Putamen (tissue), 1 donor: ENCODE data around the gene PEX12.
"Not testable (repeated sequence)": the region's sequence is repeated elsewhere in the genome, so short reads cannot be mapped to it uniquely, and the experiment has no call there.

ENCODE experiments used
- DNase-seq: peaks from one replicate; pipeline ENCODE4 v3.0.0-alpha.2; 2016; ENCODE audit warnings: low spot score

PEX12 gene

DNA sequence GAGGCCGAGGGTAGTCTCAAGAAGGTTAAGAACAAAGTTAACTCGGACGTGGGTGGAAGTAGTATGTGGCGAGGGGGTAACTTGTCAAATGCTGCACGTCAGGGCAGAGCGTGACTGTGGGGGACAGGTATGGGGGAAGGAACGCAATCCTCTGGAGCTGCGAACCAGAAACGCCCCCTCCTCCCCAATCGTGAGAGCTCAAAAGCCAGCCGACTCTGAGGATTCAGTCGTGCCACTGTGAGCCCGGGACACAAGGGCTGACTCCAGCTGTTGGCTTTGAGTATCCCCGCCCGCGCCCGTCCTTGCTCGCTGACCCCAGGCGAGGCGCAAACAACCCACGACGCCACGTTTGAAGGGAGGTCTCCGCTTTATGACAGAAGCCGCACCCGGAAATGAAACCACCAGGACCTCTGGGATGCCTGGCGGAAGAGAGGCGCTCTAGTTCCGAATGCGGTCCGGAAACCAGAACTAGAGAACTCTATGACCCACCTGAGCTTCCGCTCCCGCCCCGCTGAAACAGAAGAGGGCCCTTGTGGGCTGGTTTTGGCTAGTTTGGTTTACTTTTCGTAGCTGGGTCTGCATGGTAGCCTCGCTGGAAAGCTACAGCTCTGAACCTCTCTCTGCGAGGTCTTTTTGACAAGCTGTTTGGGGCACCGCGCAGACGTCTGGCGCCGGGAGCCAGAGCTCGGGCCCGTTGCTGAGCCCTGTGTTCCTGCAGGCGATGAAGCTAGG lies at the start of gene PEX12:
Gene PEX12 (minus strand): TSS at position 375 of the 732 bp plus-strand sequence. CDS start 550 bp downstream, outside the sequence.
- peak; percentile 95 for DNase-seq

DNA sequence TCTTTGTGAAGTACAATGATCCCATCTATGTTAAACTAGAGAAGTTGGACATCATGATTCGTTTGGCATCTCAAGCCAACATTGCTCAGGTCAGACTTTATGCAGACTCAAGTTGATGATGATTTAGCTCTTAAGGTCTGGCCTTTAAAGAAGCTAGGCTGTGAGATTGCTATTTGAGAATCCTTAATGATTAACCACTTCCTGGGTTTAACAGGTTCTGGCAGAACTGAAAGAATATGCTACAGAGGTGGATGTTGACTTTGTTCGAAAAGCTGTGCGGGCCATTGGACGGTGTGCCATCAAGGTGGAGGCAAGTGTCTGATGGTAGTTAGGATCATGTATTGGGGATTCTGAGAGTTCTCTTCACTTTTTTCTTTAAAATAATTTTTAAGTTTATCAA lies 49.0 kb upstream of the PEX12 start:
- no peak for DNase-seq

DNA sequence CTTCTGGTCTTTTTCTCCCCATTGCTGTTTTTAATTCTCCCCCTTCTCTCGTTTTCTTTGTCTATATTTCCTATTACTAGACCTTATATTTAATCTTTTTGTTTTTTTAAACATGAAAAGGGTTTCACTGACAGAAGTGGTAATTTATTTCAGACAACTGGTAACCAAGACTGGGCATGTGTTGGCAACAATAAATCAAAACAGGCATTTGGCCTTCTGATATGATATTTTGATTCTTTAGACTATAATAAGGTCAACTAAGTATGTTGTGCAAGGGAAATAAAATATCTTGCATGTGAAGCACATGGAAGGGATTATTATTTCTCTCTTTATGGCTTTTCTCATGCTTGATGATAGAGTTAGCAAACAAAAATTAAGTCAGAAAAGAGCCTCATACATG lies 43.4 kb upstream of the PEX12 start:
- DNase-seq = no peak

DNA sequence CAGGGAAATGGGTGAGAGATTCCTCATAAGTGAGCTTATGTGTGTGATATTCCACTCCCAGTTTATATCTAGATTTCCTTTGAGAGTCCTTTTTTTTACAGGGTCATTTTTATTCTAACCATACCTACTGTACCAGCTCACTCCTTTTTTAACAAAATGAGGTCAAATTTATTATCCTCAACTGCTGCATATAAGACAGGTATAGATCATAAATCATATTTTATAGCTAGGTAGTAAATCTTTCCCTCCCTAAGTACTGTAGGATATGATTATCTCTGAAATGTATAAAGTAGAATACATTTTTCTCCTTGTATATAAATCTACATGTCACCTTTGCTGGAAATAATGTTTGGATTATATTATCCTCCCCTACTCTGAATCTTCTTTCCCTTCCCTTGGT lies 40.3 kb upstream of the PEX12 start:
- DNase-seq = no peak

DNA sequence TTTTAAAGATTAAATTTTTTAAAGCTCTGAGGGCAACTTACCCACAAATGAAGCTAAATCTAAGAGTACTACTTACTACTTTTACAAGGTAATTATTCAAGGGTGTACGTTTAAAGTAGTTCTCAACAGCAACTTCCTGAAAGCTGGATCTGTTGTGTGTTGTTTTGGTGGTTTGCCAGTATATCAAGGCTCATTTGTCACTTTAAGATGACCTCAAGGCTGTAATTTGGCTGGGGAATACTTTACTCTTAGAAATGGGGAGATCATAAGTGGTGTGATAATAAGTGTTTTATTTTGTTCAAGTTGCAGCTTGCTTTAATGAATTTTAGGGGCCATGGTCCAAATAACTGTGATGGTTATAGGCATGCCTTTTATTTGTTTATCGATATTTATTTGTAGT lies 39.1 kb upstream of the PEX12 start:
- DNase-seq = no peak

DNA sequence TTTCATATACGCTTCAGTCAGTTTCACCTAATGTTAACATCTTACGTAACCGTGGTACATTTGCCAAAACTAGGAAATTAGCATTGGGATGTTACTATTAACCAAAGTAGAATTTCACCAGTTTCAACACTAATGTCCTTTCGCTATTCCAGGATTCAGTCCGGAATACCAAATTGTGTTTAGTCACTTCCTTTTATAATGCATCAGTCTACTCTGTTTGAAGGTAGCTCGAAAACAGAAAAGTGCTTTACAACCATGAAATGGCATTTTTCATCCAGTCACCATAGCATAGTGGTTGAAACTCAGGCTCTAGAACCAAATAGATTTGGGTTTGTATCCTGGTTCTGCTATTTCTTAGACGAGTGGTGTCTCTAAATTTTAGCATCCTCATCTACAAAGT lies 38.2 kb upstream of the PEX12 start:
- DNase-seq = no peak

DNA sequence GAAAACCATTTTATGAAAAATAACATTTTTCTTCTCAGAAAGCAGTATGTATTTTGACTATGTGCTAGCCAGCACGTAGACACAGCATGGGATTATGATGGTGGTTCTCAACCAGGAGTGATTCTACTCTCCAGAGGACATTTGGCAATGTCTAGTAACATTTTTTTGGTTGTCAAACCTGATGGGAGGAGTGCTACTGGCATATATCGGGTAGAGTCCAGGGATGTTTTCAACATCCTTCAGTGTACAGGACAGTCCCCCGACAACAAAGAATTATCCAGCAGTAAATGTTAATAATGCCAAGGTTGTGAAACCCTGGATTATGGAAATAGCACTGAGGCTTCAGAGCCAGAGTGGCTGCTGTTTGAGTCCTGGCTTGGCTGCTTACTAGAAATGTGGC lies 36.4 kb upstream of the PEX12 start:
- DNase-seq = no peak

DNA sequence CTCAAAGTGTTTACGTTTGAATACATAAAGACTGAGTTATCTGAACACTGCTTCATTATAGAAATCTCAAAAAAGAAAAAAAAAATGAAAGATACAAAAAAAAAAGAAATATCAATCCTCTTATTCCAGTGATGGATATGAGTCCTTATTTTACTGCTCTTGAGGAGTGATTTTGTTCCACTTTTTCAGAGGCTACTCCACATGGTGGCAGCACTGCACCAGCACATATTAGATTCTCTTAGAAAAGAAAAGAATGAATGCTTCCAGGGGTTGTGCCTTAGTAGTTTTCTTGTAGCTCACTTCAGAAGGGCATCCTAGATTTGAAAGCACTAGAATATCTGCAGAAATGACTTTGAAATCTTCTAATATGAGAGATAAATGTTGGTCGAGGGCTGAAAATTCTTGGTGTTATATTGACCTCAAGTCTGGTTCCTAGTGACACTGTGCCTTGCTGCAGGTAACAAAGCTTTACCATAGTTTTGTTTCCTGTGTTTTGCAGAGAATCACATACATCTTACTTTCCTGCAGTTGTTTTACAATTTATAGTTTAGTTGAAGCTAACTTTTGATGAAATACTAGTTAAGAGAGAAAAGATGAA lies 34.7 kb upstream of the PEX12 start:
- peak; percentile 38 for DNase-seq

DNA sequence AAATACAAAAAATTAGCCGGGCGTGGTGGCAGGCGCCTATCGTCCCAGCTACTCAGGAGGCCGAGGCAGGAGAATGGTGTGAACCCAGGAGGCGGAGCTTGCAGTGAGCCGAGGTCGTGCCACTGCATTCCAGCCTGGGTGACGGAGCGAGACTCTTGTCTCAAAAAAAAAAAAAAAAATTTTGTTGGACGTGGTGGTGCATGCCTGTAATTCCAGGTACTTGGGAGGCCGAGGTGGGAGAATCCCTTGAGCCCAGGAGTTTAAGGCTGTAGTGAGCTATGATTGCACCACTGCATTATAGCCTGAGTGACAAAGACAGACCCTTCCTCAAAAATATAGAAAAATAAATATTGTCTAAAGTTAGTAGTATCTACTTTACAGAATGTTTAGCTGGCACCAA lies 32.4 kb upstream of the PEX12 start:
- not testable (repeated sequence) for DNase-seq

DNA sequence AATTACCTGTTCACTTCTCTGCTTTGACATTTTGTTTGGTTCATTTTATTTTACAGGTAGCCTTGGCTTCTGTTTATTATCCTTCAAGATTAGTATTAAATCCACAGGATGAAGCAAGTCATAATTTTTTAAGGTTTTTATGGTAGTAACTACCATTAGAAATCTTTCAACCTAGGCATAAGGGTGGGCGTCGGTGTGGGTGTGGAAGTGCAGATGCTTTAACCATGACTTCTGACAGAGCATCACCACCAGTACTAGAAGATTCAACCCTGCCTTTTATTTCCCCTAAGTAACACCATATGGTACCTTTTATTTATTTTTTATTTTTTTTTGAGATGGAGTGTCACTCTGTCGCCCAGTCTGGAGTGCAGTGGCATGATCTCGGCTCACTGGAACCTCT lies 31.5 kb upstream of the PEX12 start:
- DNase-seq = peak; percentile 45

DNA sequence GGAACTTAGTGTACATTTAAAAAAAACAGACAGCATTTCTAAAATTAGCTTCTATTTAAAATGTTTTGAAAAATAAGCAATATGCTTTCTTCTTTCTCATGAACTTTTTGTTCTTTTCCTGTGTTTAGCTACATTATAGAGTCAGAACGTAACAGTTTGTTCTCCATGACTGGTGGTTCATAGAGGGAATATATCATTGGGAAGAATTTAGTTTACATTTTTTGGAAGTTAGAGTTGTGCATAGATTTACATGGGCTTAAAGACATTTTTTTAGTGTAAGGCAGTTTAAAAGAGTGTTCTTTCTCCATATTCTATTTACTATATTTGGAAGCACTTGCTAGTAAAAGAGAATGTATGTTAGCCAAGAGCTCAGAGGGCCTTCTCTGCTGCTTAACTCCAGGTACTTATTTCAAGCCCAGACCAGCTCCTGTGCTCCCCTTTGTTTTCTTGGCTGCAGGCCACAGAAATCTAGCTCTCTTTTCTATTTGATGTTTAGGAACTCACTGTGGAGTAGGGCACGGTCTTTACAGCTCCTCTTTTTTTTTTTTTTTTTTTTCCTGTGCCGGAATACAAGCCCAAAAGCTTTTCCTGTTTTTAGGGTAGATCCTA lies 29.0 kb upstream of the PEX12 start:
- DNase-seq = no peak

DNA sequence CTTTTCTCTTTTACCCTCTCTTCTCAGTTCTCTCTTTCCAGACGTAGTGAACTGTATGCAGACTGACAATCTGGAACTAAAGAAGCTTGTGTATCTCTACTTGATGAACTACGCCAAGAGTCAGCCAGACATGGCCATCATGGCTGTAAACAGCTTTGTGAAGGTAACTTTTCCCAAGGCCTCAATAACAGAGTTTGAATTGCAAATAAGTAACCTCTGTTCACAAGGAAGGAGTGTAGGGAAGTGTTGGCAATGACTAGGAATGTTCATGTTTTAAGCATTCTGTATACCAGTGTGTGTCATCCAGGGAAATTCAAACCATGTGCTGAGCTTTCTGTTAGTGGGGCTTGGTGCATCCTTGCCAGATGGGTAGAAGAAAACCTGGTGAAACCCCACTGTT lies 27.3 kb upstream of the PEX12 start:
- no peak for DNase-seq

DNA sequence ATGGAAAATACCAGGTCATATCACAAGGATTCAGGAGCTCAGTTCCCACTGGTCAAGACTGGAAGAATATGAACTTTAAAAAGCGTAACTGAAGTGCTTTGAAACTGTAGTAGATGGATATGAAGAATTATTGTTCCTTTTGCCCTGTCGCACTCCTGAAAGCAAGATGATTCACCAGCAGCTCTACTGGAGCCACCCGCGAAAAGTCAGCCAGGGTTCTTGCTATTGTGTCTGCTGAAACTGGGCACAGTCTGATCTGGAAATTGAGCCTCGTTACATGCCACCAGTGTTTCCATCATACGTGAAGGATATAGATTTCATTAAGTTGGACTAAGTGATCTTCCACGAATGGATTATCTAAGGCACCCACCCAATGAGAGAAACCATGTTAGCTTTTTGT lies 25.3 kb upstream of the PEX12 start:
- no peak for DNase-seq

DNA sequence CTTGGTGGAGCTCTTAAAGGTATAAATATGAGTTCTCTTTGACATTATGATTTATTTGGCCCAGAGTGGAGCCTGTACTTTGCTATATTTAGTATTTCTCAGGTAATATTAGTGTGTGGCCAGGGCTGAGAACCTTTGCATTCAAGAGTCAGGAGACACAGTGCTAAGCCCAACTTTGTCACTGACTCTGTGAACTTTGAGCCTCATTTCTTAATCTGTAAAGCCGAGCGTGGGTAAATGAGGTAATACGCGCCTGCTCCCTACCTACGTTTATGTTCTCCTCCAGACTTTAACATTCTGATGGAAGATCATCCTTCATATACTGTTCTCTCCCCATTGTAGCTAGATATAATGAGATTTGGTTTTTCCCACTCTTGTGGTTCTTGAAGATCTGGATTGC lies 19.2 kb upstream of the PEX12 start:
- DNase-seq = peak; percentile 40

DNA sequence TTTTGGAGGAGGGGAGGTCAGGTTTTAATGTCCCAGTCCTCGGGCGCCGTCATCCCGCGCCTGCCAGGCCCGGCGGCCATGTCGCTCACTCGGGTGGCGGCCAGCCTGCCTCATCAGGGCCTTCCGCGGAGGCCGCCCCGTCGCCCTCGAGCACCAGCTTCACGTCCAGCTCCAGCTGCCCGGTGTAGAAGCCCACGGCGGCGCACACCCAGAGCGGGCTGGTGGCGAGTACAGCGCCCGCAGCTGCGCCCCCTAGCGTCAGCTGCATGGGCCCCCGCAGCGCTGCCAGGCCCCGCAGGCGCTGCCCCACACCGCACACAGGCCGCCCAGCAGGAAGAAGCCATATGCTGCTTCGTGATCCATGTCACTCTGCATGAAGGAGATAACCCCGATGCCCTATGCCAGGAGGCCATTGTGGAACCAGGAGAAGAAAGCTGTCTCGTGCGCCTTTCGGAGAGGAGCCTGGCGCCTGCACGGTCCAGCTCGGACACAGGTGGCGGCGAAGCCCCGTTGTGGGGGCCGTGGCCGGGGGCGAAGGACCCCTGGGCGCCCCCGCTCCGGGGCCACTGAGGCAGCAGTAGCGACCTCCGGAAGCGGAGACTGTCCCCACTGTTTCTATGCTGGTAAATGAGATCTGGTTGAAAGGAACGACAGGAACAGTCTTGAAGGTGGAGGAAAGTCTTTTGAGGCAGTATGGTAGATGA lies 18.3 kb upstream of the PEX12 start:
- DNase-seq = no peak

DNA sequence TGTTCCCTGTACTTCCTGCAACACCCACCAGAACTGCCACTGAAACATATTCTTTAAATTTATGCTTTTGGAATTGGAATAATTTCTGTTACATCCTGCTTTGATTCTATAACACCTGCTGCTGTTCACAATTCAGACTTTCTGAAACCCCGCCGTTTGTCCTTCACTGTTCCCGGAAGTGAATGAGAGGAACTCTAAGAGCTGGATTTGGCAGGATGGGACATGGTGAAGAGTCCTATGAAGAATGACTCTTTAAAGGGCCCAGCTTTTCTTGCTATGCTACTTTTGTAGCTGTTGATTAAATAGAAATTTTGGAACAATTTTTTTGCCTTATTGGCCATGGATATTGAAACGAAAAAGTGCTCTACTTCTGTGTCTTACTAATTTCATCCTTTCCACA lies 17.7 kb upstream of the PEX12 start:
- DNase-seq = no peak

DNA sequence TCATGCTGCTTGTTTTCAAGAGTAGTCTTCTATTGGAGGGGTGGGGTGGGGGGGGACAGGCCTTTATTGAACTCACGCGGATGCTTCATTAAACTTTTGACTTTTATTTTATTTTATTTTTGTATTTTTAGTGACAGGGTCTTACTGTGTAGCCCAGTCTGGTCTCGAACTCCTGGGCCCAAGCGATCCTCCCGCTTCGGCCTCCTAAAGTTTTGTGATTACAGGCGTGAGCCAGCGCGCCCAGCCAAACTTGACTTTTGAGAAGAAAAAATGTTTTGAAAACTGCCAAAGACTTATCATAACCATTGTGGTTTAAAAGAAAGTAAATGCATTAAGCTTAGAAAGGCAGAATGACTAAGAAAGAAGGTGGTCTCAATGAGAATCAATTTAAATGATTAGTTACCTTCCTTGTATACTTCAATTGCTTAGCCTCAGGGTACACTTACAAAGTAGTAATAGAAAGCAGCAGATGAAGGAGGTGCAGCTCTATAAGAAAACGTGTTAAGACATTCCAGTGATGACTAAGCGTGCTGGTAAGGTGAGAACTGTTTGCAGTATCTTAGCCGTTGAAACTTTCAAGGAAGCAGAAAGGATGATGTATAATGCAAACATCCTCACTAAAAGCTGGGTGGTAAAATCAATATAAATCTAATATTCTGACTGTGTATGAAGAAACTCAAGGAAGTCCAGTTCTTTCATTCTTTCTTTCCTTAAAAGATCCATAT lies 10.0 kb upstream of the PEX12 start:
- no peak for DNase-seq

DNA sequence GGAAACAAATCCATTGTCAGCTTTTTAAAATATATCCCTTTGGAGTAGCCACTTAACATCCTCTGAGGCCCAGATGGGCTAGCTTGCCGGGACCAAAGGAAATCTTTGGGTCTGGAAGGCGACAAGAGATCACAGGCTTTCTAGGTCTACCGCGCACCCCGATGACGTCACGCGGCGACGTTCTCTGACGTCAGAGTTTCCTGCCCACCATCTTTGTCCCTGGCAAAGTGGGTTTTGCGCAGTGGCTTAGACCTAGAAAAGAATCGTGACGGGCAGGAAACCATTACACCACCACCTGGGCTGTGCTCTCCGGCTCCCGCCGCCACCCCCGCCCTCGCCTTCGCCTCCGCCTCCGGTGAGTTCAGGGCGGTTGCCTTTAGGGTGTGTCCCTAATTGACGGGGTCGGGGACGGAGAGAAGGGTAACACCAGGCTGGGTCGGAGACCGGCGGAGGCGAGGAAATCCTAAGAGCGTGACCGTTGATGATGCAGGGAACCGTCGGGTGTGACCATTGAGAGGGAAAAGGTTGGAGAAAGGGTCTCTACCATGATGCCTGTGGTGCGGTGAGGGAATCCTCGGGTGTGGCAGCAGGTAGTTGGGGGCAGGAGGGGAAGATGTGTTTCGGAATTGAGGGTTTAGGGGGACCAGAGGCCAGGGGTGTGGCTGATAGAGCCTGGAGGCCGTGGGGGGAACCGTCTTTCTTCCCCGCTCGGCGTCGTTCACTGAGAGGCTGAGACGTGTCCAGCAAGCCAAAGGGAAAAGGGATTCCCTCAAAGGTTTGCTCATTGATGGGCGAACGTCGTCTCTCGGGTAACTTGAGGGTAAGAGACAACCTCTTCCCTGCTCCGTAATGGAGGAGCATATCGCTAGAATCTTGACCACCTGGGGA lies 8.9 kb upstream of the PEX12 start, which contains the start of gene AP2B1:
Gene AP2B1 (plus strand): TSS at position 249 of the 888 bp plus-strand sequence. CDS start 6,709 bp downstream, outside the sequence.
- peak; percentile 92 for DNase-seq

DNA sequence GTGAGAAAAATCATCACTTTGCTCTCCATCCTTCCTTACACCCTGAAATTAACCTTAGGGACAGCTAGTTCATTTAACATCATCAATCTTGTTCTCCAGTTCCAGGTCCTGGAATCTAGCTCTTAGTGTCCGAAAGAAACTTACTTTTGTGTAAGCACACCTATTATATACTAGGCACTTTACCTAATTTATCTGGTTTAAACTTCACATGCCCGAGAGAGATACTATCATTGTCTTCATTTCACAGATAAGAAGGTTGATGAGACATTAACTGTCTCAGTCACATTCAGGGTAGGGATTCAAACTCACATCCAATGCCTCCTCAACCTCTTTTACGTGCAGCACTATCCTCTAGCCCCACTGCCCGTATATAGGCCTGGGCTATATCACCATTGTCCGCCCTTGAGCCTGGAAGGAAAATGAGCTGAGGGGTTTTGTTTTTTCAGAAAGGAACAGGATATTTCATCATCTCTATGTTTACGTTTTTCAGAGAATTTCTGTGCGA lies 8.2 kb upstream of the PEX12 start:
- no peak for DNase-seq

DNA sequence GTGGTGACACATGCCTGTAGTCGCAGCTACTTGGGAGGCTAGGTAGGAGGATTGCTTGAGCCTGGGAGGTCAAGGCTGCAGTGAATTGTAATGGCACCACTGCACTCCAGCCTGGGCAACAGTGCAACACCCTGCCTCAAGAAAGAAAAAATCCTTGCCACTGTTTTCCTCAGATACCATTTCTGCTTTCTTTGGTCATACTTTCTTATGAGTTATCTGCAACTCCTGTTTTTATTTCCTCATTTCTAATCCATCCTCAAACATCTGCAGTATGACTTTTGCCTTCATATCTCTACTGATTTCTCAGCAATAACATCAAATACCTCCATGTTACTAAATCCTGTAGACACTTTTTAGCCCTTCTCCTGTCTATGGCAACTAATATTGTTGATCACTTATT lies 5.7 kb upstream of the PEX12 start:
- DNase-seq = no peak

DNA sequence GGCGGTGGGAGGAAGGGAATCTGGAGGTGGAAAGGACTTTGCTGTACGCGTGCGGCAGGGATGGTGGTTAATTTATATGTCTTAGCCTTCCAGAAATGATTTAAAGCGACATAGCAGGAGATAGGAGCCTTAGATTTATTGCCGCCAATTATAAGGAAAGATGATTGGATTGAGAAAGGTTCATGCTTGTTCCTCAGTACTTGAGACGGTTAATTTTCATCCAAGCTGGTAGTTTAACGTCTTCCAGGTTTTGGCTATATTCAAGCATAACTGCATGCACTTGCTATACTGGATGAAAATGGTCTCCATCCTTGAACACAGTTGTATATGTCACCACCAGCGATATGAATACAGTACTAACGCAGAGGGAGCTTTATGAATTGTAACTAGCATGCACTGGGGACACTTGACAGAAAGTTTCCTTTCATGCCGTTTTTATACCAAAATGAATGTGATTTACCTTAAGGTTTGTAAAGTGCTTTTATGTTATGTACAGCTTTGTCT lies 610 bp upstream of the PEX12 start:
- no peak for DNase-seq
